Vagina (tissue), 2 donors: Measurements from ENCODE around the gene MAGI3. TPM values are rescaled to one million over a fixed set of nuclear protein-coding genes. Genes with fewer than 3 reads are reported as not detected.
"Not testable (repeated sequence)": the region's sequence is repeated elsewhere in the genome, so short reads cannot be mapped to it uniquely, and the experiment has no call there.

Experiments used
- DNase-seq, 2 donors: peaks; one replicate each; pipeline ENCODE4 v3.0.0-alpha.2; 2017; ENCODE audit errors: extremely low spot score in 2 of 2
- H3K27ac ChIP-seq: fragments of 200-600 bp; sonication (generic); one replicate; pipeline ENCODE4 v1.5.1; 2019
- H3K27me3 ChIP-seq: fragments of 200-600 bp; sonication (generic); one replicate; pipeline ENCODE4 v1.5.1; 2019
- H3K36me3 ChIP-seq, 2 donors: fragments of 200-600 bp; sonication (generic); one replicate each; pipeline ENCODE4 v1.5.1; 2017 to 2019
- H3K4me1 ChIP-seq: fragments of 200-600 bp; sonication (generic); one replicate; pipeline ENCODE4 v1.5.1; 2019
- H3K4me3 ChIP-seq, 2 donors: fragments of 200-600 bp; sonication (generic); 1 replicate in 1 of 2; 2 replicates in 1 of 2; pipeline ENCODE4 v1.5.1; 2016 to 2019
- H3K9me3 ChIP-seq: fragments of 200-600 bp; sonication (generic); one replicate; pipeline ENCODE4 v1.5.1; 2019
- CTCF ChIP-seq, 3 experiments: fragments of 450-650 bp in 2 of 3; fragments of 200-600 bp in 1 of 3; sonication (generic) in 1 of 3; IDR thresholded peaks; one replicate each; pipeline ENCODE4 v1.5.1; 2017 to 2019; ENCODE audit warnings: antibody characterized with exemption in 3 of 3, mild to moderate bottlenecking in 2 of 3, moderate library complexity in 2 of 3
- POLR2A ChIP-seq, 2 donors: fragments of 450-650 bp; IDR thresholded peaks; one replicate each; pipeline ENCODE4 v1.6.1; 2017; ENCODE audit warnings: antibody characterized with exemption in 2 of 2, mild to moderate bottlenecking in 2 of 2, moderate library complexity in 2 of 2
- POLR2AphosphoS5 ChIP-seq, 2 donors: sonication (generic); formaldehyde crosslinking; IDR thresholded peaks; one replicate each; pipeline ENCODE4 v1.9.0; 2017; ENCODE audit warnings: antibody characterized with exemption in 2 of 2, mild to moderate bottlenecking in 2 of 2, low read depth in 1 of 2; ENCODE audit not compliant: insufficient read depth in 1 of 2
- intact Hi-C: fragments of 100-400 bp; cut with DNase I; formaldehyde crosslinking; loops from one replicate; pipeline ENCODE4 v1.15.1; 2023
- total RNA-seq: library from RNA; depleted of rRNA; stranded (reverse); fragments of >200 nt; gene quantifications from one replicate; pipeline ENCODE4 v1.2.3, GENCODE V29; 2016

The MAGI3 gene
- total RNA-seq, 1 donor from 2014 or later, result 18.4 TPM

- no peak for DNase-seq
- peaks cover 0 to 8% of the 10 kb centered on the region in 2 donors for H3K36me3 ChIP-seq
- no peak for TF ChIP-seq CTCF (IDR thresholded peaks at IDR 0.05)
- TF ChIP-seq POLR2AphosphoS5 (IDR thresholded peaks at IDR 0.05; ENCODE audit: insufficient read depth in 1 of 2, low read depth in 1 of 2), result no peak
- no peak for TF ChIP-seq POLR2A (IDR thresholded peaks at IDR 0.05)
- H3K27ac ChIP-seq, result no peak overlapping the region
- intact Hi-C loops, result no loop called here
- H3K9me3 ChIP-seq, result no peaks in the 10 kb centered on the region
- H3K4me1 ChIP-seq, result no peaks in the 10 kb centered on the region
- no peak overlapping the region for H3K4me3 ChIP-seq
- no peaks in the 10 kb centered on the region for H3K27me3 ChIP-seq
These were observed 324.4 kb downstream of the MAGI3 start for GRCh38 chr1:113714606-113715269.

GRCh38 chr1:113717506-113717905 is 327.2 kb downstream of the MAGI3 start:
- H3K4me1 ChIP-seq, H3K36me3 ChIP-seq, intact Hi-C loops, H3K27ac ChIP-seq, H3K27me3 ChIP-seq, H3K9me3 ChIP-seq, DNase-seq, H3K4me3 ChIP-seq: not testable (repeated sequence)

GRCh38 chr1:113718621-113719020 is 328.3 kb downstream of the MAGI3 start:
- H3K9me3 ChIP-seq, H3K27me3 ChIP-seq, intact Hi-C loops, H3K4me1 ChIP-seq, H3K27ac ChIP-seq, H3K4me3 ChIP-seq, DNase-seq, H3K36me3 ChIP-seq: not testable (repeated sequence)

- no peaks in the 10 kb centered on the region for H3K4me1 ChIP-seq
- TF ChIP-seq POLR2AphosphoS5 (IDR thresholded peaks at IDR 0.05; ENCODE audit: insufficient read depth in 1 of 2, low read depth in 1 of 2) (no peak), CTCF (IDR thresholded peaks at IDR 0.05) (no peak), POLR2A (IDR thresholded peaks at IDR 0.05) (no peak)
- no peaks in the 10 kb centered on the region for H3K9me3 ChIP-seq
- no peak for DNase-seq
- H3K36me3 ChIP-seq, result peaks cover 0 to 4% of the 10 kb centered on the region in 2 donors
- H3K27ac ChIP-seq, result no peak overlapping the region
- no peak overlapping the region for H3K4me3 ChIP-seq
- intact Hi-C loops, result no loop called here
- H3K27me3 ChIP-seq, result no peaks in the 10 kb centered on the region
These were observed 330.7 kb downstream of the MAGI3 start for GRCh38 chr1:113721010-113721409.

GRCh38 chr1:113732802-113733201 is 342.5 kb downstream of the MAGI3 start:
- Histone ChIP-seq H3K4me1 (no peaks in the 10 kb centered on the region), H3K27me3 (no peaks in the 10 kb centered on the region), H3K4me3 (no peak overlapping the region), H3K36me3 (no peaks in the 10 kb centered on the region), H3K9me3 (no peaks in the 10 kb centered on the region), H3K27ac (no peak overlapping the region)
- no peak for DNase-seq
- intact Hi-C loops, result no loop called here
- TF ChIP-seq CTCF (IDR thresholded peaks at IDR 0.05) (no peak), POLR2AphosphoS5 (IDR thresholded peaks at IDR 0.05; ENCODE audit: insufficient read depth in 1 of 2, low read depth in 1 of 2) (no peak), POLR2A (IDR thresholded peaks at IDR 0.05) (no peak)

- H3K27me3 ChIP-seq, result no peaks in the 10 kb centered on the region
- no peak for DNase-seq
- H3K27ac ChIP-seq, result no peak overlapping the region
- no peak for TF ChIP-seq CTCF (IDR thresholded peaks at IDR 0.05)
- TF ChIP-seq POLR2A (IDR thresholded peaks at IDR 0.05), result no peak
- no peak for TF ChIP-seq POLR2AphosphoS5 (IDR thresholded peaks at IDR 0.05; ENCODE audit: insufficient read depth in 1 of 2, low read depth in 1 of 2)
- H3K9me3 ChIP-seq, result no peaks in the 10 kb centered on the region
- H3K36me3 ChIP-seq, result no peaks in the 10 kb centered on the region
- H3K4me1 ChIP-seq, result no peaks in the 10 kb centered on the region
- H3K4me3 ChIP-seq, result no peak overlapping the region
- intact Hi-C loops, result no loop called here
These were observed 344.2 kb downstream of the MAGI3 start for GRCh38 chr1:113734357-113735055.
